ENCODE results near the gene ETV1. TPM values are rescaled to one million over a fixed set of nuclear protein-coding genes. Genes with fewer than 3 reads are reported as not detected.

ETV1 gene
- total RNA-seq = 12.0 and 17.7 TPM in 2 replicates

GRCh38 chr7:13989126-13989948 is at the start of gene ETV1:
Gene ETV1 (minus strand): TSS chr7:13989666. CDS start chr7:13989052, 614 bp downstream.

Measured in bronchus fibroblast of lung (primary cell).